HepG2 (cell line): ENCODE results near the gene MON1A. TPM values are rescaled to one million over a fixed set of nuclear protein-coding genes. Genes with fewer than 3 reads are reported as not detected.

Experiments used
- ATF4 ChIP-seq, 2 experiments: fragments of 450-650 bp in 1 of 2; sonication (generic) in 1 of 2; formaldehyde crosslinking; IDR thresholded peaks; 2 replicates each; pipeline versions ENCODE4 v1.5.0 to v1.8.0; 2020 to 2022; ENCODE audit warnings: mild to moderate bottlenecking in 1 of 2, missing genetic modification reagents in 1 of 2
- DNMT1 ChIP-seq: sonication (generic); formaldehyde crosslinking; IDR thresholded peaks from 2 replicates; pipeline ENCODE4 v1.5.1; 2020; ENCODE audit warnings: mild to moderate bottlenecking, missing genetic modification reagents
- IRX3 ChIP-seq: sonication (generic); formaldehyde crosslinking; IDR thresholded peaks from 2 replicates; pipeline ENCODE4 v1.8.1; 2023; ENCODE audit warnings: mild to moderate bottlenecking, low read depth, missing genetic modification reagents, borderline replicate concordance
- KAT7 ChIP-seq: IDR thresholded peaks from 2 replicates; pipeline ENCODE4 v1.6.1; 2018; ENCODE audit warnings: borderline replicate concordance, missing compliant biosample characterization
- MYC ChIP-seq: sonication (generic); formaldehyde crosslinking; IDR thresholded peaks from 2 replicates; pipeline ENCODE4 v1.9.0; 2021; ENCODE audit warnings: missing genetic modification reagents, borderline replicate concordance
- NFE2L2 ChIP-seq: fragments of 150-350 bp; IDR thresholded peaks from 2 replicates; pipeline ENCODE4 v1.6.1; 2014; ENCODE audit warnings: low read length
- SRF ChIP-seq: IDR thresholded peaks from 2 replicates; pipeline ENCODE4 v1.6.1; 2011; ENCODE audit warnings: mild to moderate bottlenecking, low read depth, low read length, moderate library complexity
- TBP ChIP-seq: sonication (generic); formaldehyde crosslinking; IDR thresholded peaks from 2 replicates; pipeline ENCODE4 v1.5.0; 2020; ENCODE audit warnings: missing genetic modification reagents
- TBX3 ChIP-seq: fragments of 450-650 bp; IDR thresholded peaks from 2 replicates; pipeline ENCODE4 v1.6.1; 2017; ENCODE audit warnings: antibody characterized with exemption, mild to moderate bottlenecking, inconsistent platforms, borderline replicate concordance
- ZBTB2 ChIP-seq: sonication (generic); formaldehyde crosslinking; IDR thresholded peaks from 2 replicates; pipeline ENCODE4 v1.8.0; 2022; ENCODE audit warnings: low read depth, missing genetic modification reagents
- ZBTB38 ChIP-seq: sonication (generic); formaldehyde crosslinking; IDR thresholded peaks from 2 replicates; pipeline ENCODE4 v1.5.1; 2020; ENCODE audit warnings: mild to moderate bottlenecking, missing genetic modification reagents
- ZBTB39 ChIP-seq: sonication (generic); formaldehyde crosslinking; IDR thresholded peaks from 2 replicates; pipeline ENCODE4 v1.5.0; 2020; ENCODE audit warnings: missing genetic modification reagents
- ZNF251 ChIP-seq: sonication (generic); formaldehyde crosslinking; IDR thresholded peaks from 2 replicates; pipeline ENCODE4 v1.9.0; 2021; ENCODE audit warnings: mild to moderate bottlenecking, missing genetic modification reagents
- ZNF264 ChIP-seq: sonication (generic); formaldehyde crosslinking; IDR thresholded peaks from 2 replicates; pipeline ENCODE4 v1.4.0; 2020; ENCODE audit warnings: missing genetic modification reagents
- ZNF546 ChIP-seq: sonication (generic); formaldehyde crosslinking; conservative IDR thresholded peaks from 2 replicates; pipeline ENCODE4 v1.8.1; 2023; ENCODE audit warnings: mild to moderate bottlenecking, missing genetic modification reagents
- ZNF576 ChIP-seq: sonication (generic); formaldehyde crosslinking; IDR thresholded peaks from 2 replicates; pipeline ENCODE4 v1.4.0; 2020; ENCODE audit warnings: mild to moderate bottlenecking, missing genetic modification reagents
- polyA plus RNA-seq, 8 experiments: library from polyadenylated mRNA; depleted of rRNA in 3 of 8; stranded (reverse) in 7 of 8; unstranded in 1 of 8; fragments of >200 nt; fragmentation: Illumina TruSeq in 4 of 8; extraction: Trizol in 4 of 8; gene quantifications; 2 replicates each; pipeline versions ENCODE4 v1.2.1 to v1.2.3, GENCODE V29; 2011 to 2016; ENCODE audit warnings: low read depth in 4 of 8, missing spikeins in 1 of 8, mixed read lengths in 1 of 8; ENCODE audit not compliant: insufficient read depth in 1 of 8
- total RNA-seq, 5 experiments: library from RNA; depleted of rRNA; stranded (reverse); fragments of >200 nt; fragmentation: Illumina TruSeq; extraction: Trizol; gene quantifications; 2 replicates each; pipeline ENCODE4 v1.2.3, GENCODE V29; 2016; ENCODE audit warnings: low read depth in 1 of 5
- TF ChIP-seq, protein P1 (sequence below): sonication (generic); formaldehyde crosslinking; IDR thresholded peaks from 2 replicates; pipeline ENCODE4 v1.5.0; 2020; ENCODE audit warnings: missing genetic modification reagents
- TF ChIP-seq, protein P2 (sequence below): sonication (generic); formaldehyde crosslinking; conservative IDR thresholded peaks from 2 replicates; pipeline ENCODE4 v1.4.0; 2020; ENCODE audit warnings: missing genetic modification reagents
- TF ChIP-seq, protein P3 (sequence below): IDR thresholded peaks from 2 replicates; pipeline ENCODE4 v1.6.1; 2016; ENCODE audit warnings: control low read depth

MON1A gene
- total and polyA plus RNA-seq, 2 of the 13 experiments (the other 11 are each of a cell fraction or from before 2014, with no cell fraction given), result 4.6 to 9.0 TPM

DNA sequence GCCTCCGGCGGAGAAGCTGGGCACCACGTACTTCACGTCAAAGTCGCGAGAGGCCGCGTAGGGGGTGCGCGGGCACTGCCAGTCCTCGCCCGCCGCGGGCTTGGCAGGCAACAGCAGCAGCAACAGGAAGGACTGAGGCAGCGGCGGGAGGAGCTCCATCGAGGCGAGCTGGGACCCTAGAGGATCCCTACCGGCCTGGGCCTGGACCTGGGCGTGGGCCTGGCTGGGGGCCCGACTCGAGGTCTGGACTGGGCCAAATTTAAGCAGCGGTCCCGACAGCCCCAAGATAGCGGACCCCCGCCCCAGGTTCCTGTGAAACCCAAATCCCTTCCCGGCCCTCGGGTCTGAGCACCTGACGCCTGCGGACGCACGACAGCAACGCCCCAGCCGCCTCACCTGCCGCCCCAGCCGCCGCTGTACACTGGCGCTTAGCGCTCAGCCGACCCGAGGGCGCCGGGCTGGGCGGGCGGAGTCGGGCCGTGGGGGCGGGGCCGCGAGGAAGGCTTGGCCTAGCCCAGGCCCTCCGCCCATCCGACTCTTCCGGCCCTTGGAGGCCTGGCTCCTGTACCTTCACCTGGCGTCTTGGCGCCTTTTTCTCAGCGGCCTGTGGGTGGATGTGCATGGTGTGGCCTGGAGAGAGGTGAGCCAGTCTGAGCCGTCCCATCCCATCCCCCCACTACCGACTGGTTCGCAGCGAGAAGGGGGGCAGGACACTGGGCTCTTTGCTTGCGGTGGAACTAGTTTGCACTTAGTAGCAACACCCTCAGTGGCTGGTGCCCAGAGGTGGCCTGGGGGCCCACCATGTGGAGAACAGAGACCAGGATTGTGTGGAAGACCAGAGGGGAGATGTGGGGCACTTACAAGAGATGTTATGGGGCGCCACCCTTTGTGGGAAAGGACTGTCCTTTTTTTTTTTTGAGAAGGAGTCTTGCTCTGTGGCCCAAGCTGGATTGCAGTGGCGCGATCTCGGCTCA, 25.9 kb downstream of the MON1A start, which contains the start of gene MST1R (continued):
- no peak for TF ChIP-seq TBP (CRISPR knock-in tag)
- peak; percentile 51; the same call in 1 of the 2 replicates for TF ChIP-seq ZNF264
- TF ChIP-seq ZNF546 (CRISPR knock-in tag), result 0 out of 2 replicates have a peak, but pooled peaks have one; percentile 56
- TF ChIP-seq ZBTB38 (CRISPR knock-in tag), result no peak; the same call in 1 of the 2 replicates
- TF ChIP-seq MYC (CRISPR knock-in tag), result peak; percentile 27; the same call in 1 of the 2 replicates
- TF ChIP-seq NFE2L2, result no peak
- TF ChIP-seq DNMT1 (CRISPR knock-in tag), result no peak
- TF ChIP-seq ATF4 (CRISPR knock-in tag; IDR thresholded peaks at IDR 0.05), result no peak
- TF ChIP-seq IRX3, result no peak
- TF ChIP-seq ZNF251, result no peak
- TF ChIP-seq, protein P1, sequence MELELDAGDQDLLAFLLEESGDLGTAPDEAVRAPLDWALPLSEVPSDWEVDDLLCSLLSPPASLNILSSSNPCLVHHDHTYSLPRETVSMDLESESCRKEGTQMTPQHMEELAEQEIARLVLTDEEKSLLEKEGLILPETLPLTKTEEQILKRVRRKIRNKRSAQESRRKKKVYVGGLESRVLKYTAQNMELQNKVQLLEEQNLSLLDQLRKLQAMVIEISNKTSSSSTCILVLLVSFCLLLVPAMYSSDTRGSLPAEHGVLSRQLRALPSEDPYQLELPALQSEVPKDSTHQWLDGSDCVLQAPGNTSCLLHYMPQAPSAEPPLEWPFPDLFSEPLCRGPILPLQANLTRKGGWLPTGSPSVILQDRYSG (CRISPR knock-in tag), result no peak
- TF ChIP-seq ZBTB2 (CRISPR knock-in tag), result no peak
- no peak for TF ChIP-seq TBX3
- TF ChIP-seq, protein P2, sequence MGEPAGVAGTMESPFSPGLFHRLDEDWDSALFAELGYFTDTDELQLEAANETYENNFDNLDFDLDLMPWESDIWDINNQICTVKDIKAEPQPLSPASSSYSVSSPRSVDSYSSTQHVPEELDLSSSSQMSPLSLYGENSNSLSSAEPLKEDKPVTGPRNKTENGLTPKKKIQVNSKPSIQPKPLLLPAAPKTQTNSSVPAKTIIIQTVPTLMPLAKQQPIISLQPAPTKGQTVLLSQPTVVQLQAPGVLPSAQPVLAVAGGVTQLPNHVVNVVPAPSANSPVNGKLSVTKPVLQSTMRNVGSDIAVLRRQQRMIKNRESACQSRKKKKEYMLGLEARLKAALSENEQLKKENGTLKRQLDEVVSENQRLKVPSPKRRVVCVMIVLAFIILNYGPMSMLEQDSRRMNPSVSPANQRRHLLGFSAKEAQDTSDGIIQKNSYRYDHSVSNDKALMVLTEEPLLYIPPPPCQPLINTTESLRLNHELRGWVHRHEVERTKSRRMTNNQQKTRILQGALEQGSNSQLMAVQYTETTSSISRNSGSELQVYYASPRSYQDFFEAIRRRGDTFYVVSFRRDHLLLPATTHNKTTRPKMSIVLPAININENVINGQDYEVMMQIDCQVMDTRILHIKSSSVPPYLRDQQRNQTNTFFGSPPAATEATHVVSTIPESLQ (CRISPR knock-in tag), result no peak
- TF ChIP-seq ZNF576 (CRISPR knock-in tag), result no peak
- TF ChIP-seq ZBTB39 (CRISPR knock-in tag), result no peak
- no peak for TF ChIP-seq KAT7 (CRISPR knock-in tag)
- TF ChIP-seq, protein P3, sequence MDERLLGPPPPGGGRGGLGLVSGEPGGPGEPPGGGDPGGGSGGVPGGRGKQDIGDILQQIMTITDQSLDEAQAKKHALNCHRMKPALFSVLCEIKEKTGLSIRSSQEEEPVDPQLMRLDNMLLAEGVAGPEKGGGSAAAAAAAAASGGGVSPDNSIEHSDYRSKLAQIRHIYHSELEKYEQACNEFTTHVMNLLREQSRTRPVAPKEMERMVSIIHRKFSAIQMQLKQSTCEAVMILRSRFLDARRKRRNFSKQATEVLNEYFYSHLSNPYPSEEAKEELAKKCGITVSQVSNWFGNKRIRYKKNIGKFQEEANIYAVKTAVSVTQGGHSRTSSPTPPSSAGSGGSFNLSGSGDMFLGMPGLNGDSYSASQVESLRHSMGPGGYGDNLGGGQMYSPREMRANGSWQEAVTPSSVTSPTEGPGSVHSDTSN (CRISPR knock-in tag), result no peak
- no peak for TF ChIP-seq SRF
